HG02759 (cell line): Measurements from ENCODE around the gene SLC22A23.
A peak's percentile ranks its signal among the peaks of the same experiment; 100 is the strongest.
"Not testable (repeated sequence)": the region's sequence is repeated elsewhere in the genome, so short reads cannot be mapped to it uniquely, and the experiment has no call there.

Source experiments
- ATAC-seq: cut with Tn5 transposase; IDR thresholded peaks from one replicate; pipeline ENCODE4 v1.9.1; 2021; ENCODE audit warnings: mild to moderate bottlenecking, moderate library complexity; ENCODE audit not compliant: unreplicated experiment

The SLC22A23 gene

DNA sequence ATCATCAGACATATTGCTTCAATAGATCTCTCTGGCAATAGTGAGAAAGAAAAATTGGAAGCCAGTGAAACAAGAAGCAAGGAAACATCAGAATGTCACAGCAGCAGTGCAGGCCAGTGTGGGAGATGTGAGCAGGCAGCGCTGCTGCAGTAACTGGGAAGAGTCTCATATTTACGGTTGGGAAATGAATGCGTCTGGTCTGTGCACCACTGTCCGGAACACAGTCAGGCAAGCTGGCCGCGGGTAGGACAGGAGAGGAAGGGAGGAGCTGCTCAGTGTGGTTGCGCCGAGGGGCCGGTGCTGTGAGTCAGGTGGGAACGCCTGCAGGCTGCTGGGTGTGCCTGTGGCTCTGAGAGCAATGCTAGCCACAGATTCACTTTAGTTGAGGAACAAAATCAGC lies 204.5 kb downstream of the SLC22A23 start:
- no peak for ATAC-seq

- ATAC-seq = peak; percentile 73
These were observed 205.2 kb downstream of the SLC22A23 start for GRCh38 chr6:3251462-3252314.

DNA sequence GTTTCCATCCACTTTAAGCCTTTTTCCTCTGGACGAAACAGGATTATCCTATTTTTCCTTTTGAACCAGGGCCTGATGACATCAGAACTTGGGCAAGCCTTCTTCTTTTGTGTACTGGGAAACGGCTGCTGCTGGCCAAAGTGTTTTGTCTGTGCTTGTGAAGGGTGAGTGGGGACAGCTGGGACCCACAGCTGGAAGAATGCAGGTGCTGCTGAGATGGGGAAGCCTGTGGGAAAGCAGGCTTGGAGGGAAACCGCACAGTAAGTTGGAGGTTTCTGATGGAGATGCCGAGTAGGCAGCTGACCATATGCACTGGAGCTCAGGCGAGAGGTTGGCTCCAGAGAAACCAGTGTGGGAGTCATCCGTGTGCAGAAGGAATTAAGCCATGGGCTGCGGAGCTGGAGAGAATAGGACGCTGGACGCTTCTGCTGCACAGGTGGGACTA lies 206.6 kb downstream of the SLC22A23 start:
- ATAC-seq = no peak

DNA sequence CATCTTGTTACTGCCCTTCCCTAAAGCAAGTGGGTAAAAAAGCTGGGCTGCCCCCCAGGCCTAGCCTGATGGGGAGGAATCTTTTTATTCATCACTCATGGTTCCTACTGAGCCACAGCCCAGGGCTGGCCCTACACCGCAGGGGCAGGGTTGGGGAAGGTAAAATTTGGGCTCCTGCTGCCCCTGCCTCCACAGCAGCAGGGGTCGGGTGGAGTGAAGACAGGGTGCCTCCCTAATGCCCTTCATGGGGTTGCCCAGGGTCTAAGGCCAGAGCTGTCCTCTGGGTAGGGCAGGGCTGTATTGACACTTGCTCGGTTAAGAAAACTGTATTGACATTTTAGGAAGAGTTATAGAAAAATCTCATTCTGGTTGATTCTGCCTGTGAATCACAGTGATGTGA lies 207.0 kb downstream of the SLC22A23 start:
- no peak for ATAC-seq

DNA sequence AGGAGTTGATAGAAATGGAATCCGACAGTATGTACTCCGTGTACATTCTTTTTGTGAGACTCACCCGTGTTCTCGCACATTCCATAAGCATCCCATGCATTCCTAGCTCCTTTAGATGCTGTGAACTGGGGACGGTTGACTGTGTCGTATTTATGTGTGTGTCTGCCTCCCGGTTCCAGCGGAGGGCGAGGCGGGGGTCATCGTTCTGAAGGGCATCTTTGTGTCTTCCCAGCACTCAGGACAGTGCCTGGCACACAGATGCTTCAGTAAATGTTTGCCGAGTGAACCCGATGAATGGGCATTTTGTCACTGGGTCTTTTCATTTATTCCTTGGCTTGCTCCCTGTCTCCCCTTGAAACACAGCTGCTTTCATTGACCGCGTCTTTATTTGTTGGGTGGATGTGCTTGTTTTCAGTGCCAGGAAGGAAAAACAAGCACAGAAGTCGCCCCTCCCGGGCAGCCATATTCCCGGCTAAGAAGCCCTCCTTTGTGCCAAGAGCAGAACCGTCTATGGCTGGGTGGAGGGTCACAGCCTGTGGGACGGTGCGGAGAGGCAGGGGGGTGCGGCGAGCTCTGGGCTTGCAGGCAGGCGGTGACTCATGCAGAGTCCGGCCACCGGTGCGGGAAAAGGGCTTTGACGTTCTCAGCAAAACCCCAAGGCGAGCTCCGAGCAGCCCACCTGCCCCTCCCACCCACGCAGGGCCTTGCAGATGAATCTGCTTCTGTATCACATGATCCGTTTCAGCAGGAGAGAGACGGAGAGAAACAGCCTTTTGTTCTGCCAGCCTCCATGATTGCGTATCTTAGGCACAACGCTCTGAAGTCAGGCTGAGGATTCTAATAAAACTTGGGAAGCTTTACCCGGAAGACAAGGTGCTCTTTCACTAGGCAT lies 209.3 kb downstream of the SLC22A23 start:
- ATAC-seq = no peak

GRCh38 chr6:3245216-3245615 lies 211.6 kb downstream of the SLC22A23 start:
- ATAC-seq = no peak

- ATAC-seq = not testable (repeated sequence)
These were observed 212.1 kb downstream of the SLC22A23 start for GRCh38 chr6:3244832-3245161.

GRCh38 chr6:3244003-3244831 lies 212.6 kb downstream of the SLC22A23 start:
- no peak for ATAC-seq

DNA sequence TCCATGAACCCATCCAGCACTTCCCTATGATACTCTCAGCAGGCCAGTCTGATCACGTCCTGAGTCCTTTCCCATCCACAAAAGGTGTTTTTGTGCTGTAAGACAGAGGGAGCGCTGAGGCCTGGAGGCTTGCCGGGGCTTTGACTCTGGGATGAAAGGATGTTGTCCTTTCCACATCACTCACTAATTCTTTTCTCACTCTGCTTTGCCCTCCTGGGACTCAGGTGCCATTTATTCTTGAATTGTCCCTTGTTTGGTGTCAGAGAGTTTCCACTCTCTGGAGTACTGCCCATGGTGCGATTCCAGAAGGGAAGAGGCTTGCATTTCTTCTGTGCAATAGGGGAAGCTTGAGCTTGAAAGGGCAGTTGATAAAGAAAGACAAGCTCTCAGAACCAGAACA lies 214.1 kb downstream of the SLC22A23 start:
- no peak for ATAC-seq

GRCh38 chr6:3241745-3242144 lies 215.1 kb downstream of the SLC22A23 start:
- not testable (repeated sequence) for ATAC-seq

GRCh38 chr6:3240595-3240994 lies 216.3 kb downstream of the SLC22A23 start:
- ATAC-seq = no peak

- ATAC-seq = no peak
These were observed 217.6 kb downstream of the SLC22A23 start for GRCh38 chr6:3239110-3239830.

DNA sequence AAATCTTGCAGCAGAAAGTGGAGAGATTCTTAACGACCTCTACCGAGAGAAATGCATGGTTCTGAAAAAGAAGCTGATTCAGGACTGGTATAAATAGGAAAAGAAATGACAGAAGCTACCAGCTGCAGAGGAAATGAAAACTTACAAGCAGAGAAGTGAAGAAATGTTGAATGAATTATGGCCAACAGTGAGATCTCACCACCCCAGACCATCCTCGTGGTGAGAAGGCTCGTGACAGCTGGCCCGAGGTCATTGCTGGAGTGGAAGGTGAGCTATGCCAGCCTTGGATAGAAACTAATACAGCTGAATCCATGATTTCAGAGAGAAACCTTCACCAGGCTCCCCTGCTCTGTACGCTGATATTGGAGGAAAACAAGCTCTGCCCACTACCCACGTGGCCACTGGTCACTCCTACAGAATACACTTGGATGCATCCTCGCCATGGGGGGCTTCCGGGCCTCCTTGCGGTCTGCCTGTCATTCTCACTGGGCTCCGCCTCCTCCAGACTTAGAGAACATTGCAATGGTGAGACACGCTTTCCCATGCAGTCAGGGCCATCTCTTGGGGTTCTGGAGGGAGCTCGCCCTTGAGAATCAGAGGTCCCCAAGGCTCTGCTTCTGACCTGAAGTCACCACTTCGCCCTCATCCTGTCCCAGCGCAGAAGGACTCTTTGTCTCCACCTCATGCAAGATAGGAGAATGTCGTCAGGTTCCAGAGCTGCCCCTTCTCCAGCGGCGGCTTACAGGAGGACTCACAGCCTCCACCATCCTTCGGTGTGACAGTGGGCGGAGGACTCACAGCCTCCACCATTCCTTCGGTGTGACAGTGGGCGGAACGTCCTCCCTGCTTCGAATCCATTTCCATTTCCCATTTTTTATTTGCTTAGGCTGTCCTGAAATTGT lies 218.8 kb downstream of the SLC22A23 start:
- no peak for ATAC-seq

- ATAC-seq = no peak
These were observed 220.8 kb downstream of the SLC22A23 start for GRCh38 chr6:3236005-3236404.

- ATAC-seq = no peak
These were observed 221.4 kb downstream of the SLC22A23 start for GRCh38 chr6:3235486-3235885.

- ATAC-seq = no peak
These were observed 222.9 kb downstream of the SLC22A23 start for GRCh38 chr6:3233904-3234303.

- ATAC-seq = no peak
These were observed 223.5 kb downstream of the SLC22A23 start for GRCh38 chr6:3233321-3233720.

- ATAC-seq = no peak
These were observed 224.6 kb downstream of the SLC22A23 start for GRCh38 chr6:3232017-3232945.
